LNCAP (cell line): ENCODE data around the gene IFT80.

Experiments
- CTCF ChIP-seq: fragments of 450-650 bp; IDR thresholded peaks from 2 replicates; pipeline ENCODE4 v1.5.1; 2017; ENCODE audit warnings: mild to moderate bottlenecking

The IFT80 gene

GRCh38 chr3:160400030-160400701, 1.1 kb upstream of the IFT80 start:
- no peak for TF ChIP-seq CTCF

- no peak for TF ChIP-seq CTCF
Measured at GRCh38 chr3:160398820-160399124, 253 bp downstream of the IFT80 start.

- TF ChIP-seq CTCF, result no peak
Measured at GRCh38 chr3:160395297-160395696, 3.7 kb downstream of the IFT80 start.

- TF ChIP-seq CTCF, result no peak
Measured at GRCh38 chr3:160394009-160394392, 5.0 kb downstream of the IFT80 start.

GRCh38 chr3:160393346-160394008, 5.5 kb downstream of the IFT80 start:
- TF ChIP-seq CTCF, result no peak

GRCh38 chr3:160392798-160393197, 6.2 kb downstream of the IFT80 start:
- TF ChIP-seq CTCF, result no peak

GRCh38 chr3:160390565-160391138, 8.4 kb downstream of the IFT80 start:
- no peak for TF ChIP-seq CTCF
